Stimulated activated CD8-positive, alpha-beta memory T cell treated with anti-CD3 and anti-CD28 coated beads, Interleukin-4, amount 100 ng/mL, for 1 hour (primary cell): ENCODE data around the gene CPEB4.

Source experiments
- DNase-seq, 2 donors: peaks; one replicate each; pipeline ENCODE4 v3.0.0-alpha.2; 2020; ENCODE audit warnings: low read depth in 2 of 2, low spot score in 1 of 2

CPEB4 gene

DNA sequence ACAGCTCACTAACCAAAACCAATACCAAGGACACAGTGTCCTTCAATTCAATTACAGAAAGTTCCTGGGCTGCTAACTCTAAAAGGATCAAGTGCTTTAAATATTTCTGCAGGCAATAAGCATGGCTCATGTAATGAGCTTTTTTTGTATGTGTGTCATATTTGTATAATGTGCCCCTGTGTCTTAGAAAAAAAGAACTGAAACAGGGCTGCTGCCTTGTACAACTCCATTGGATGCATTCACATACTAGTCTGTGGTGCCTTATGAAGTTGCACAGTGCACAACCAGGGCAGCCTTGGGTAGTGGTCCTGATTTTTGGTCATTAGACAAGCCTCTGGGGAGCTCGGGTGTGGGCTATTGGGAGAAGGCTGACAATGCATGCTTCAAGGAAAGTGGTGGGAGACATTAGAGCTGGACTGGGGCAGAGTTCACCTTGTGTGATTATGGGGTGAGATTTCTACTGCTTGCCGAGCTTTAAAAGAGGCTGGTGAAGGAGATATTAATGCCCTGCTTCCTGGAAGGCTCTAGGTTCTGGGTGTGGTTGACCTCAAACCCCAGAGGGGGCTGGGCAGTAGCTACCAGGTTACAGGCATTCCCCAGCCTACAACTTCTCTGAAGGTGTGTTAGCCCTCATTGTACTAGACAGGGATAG, 3.6 kb upstream of the CPEB4 start:
- DNase-seq = no peak

DNA sequence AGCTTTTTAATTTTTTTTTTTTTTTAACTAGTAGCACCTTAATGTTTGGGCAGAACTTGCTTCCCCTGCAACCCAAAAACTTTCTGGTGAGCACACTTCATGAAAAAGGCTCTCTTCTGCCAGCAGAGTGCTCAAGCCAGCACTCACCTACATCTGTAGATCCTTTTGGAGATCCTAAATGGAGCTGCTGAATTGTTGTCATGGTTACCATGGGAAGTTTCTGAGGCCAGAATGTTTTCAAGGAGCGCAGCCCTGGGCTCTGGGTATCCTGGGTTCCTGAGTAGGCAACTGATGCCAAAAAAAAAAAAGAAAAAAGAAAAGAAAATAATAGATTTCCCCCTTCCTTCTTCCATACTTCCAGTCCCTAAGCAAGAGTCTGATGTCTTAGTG, 3.1 kb upstream of the CPEB4 start:
- no peak for DNase-seq

- no peak for DNase-seq
Measured at GRCh38 chr5:173885475-173886010, 2.6 kb upstream of the CPEB4 start.

DNA sequence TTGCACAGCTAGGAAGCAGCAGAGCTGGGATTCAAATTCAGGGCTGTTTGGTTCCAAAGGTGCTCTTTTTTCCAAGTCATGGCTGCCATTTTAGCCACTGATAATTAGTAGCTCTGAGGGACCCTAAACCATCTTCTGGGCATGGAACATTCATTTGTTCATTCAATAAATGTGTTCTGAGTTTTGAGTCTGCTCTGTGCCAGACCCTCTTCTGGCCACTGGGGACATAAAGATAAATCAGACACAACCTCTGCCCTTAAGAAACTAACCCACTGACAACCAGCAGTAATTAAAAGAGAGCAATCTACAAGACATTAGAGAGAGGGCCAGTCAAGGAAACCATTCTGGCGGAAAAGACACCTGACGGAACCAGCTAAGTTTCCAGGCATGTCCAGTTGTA, 2.0 kb upstream of the CPEB4 start:
- no peak for DNase-seq

GRCh38 chr5:173888473-173889131, 453 bp downstream of the CPEB4 start:
- no peak for DNase-seq

GRCh38 chr5:173890195-173890991, 2.2 kb downstream of the CPEB4 start:
- no peak for DNase-seq

DNA sequence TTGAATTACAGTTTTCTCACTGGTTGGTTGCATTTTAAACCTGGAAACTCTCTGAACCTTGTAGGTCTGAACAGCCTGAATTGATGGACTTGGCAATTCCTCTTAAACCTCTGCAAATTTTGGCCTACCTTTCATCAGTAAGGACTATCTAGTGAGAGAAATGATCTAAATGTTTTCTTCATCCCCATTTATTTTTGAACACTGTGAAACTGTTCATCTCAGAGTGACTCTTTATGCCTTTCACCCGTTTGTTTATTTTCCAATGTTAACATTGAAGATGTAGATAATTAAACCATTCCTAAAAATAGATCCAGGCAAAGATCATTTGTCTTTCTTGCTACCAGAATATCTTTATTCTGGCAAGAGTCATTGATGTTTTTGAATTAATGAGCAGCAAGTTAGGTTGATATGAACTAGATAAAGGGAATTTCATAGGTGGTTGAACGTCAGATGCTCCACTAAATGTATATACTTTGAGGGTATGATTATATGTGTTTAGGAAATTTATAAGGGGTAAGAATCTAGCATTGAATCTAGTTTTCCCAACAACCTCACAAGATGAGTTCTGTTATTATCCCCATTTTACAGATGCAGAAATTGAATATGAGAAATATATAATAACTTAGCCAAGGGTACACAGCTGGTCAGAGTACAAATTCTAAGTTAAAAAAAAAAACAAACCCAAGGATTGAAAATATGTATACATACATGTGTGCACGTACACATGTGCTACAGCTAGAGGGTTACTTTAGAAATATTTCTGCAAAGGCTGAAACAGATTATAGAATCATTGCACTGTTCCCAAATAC, 3.4 kb downstream of the CPEB4 start:
- DNase-seq = no peak

DNA sequence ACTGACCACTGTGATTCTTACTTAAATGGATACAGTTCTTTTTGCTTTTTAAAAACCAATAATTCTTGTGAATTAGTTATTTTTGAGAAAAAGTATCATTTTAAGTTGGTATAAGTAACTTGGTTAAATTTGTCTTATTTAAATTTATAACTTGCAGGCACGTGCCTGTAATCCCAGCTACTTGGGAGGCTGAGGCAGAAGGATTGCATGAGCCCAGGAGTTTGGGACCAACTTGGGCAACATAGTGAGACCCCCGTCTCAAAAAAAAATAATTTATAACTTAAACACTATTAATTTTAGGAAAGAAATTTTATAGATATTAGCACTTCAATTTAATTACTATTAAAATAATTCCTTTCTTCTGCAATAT, 5.0 kb downstream of the CPEB4 start:
- no peak for DNase-seq

DNA sequence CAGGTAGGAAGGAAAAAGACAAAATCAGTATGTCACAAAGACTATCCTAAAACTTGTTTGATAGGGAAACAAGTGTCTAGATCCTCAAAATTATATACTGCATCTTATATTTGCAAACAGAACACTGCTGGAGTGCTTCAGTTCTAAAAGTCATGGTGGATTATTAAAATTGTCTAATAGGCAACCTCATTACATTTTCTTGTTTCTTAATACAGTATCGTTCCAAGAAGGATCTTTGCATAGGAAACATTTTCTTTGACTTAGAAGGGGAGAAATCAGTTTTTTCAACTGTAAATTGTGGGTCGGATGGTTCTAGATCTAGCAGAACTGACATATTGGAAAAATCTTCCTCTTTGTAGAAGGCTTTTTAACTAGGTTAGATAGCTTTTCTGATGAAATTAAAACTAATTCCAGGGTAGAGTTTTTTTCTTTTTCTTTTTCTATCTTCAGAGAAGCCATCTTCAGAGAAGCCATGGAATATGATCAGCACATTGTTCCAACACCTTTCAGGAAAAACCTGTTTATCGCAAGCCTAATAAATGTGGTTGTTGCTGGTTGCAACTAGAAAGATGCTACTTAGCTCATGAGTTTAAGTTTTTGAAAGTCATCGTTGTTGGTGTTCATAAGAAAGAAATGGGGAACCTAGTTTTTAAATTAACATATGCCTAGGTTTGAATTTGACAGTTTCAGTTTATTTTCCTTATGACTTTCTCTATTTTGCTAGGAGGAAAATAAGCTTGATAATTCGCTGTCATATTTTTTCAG, 7.4 kb downstream of the CPEB4 start:
- no peak for DNase-seq

DNA sequence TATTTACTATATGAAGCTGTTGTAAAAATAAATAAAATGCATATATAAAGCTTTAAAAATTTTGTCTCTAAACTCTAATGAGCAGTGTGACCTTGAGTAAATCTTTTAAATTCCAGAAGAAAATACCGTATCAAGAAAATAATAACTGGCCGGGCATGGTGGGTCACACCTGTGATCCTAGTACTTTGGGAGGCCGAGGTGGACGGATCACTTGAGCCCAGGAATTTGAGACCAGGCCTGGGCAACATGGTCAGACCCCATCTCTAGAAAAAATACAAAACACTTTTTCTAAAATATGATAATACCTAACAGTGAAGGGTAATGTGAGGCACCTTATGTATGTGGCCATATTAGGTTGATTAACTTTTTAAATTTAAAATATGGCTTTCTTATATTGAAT, 8.5 kb downstream of the CPEB4 start:
- DNase-seq = no peak

GRCh38 chr5:173901705-173902104, 13.6 kb downstream of the CPEB4 start:
- no peak for DNase-seq

DNA sequence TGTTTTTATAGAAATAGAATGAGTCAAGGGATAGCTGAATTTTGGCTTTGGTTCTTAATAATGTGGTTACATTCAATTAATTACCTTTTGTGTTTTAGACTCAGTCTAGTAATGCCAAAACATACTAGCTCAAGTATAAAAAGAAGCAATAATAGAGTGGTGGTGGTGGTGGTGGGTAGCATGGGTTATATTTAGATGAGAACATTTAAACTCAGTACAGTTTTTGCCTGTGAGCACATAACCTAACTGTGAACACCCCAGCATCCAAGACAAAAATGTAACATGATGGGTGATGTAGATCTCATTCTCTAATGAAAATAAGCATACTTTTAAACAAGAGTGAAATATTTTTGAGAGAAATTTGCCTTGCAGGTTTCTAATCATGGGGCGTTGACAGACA, 14.2 kb downstream of the CPEB4 start:
- no peak for DNase-seq

GRCh38 chr5:173902743-173903142, 14.6 kb downstream of the CPEB4 start:
- no peak for DNase-seq

DNA sequence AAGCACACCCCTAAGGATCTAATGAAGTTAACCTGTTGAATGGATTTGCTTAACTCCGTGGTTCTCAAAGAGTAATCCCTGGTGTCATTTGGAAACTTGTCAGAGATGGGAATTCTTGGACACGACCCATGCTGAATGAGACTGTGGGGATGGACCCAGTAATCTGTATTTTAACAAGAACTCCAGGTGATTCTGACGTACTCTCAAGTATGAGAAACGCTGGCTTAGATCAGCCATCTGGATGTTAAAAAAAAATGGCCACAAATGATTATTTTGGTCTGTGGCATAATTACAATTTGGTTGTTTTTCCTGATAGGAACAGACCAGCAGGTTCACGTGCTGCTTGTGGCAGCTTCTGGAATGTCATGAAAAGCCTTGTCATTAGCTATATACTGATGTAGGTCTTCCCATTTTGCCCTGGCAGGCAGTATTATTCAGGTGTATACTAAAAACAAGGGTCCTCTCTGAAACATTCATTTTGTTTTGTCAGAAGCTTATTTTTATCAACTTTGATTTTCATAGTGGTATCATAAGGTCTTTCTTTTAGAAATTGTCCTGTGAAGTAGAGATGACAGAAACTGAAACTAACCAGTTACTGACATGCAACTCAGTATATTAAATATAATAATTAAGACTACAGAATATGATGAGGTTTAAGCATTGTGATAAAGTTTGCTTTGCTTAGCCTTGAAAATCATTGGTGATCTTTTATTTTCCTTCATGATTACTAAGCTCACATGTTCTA, 15.4 kb downstream of the CPEB4 start:
- no peak for DNase-seq

DNA sequence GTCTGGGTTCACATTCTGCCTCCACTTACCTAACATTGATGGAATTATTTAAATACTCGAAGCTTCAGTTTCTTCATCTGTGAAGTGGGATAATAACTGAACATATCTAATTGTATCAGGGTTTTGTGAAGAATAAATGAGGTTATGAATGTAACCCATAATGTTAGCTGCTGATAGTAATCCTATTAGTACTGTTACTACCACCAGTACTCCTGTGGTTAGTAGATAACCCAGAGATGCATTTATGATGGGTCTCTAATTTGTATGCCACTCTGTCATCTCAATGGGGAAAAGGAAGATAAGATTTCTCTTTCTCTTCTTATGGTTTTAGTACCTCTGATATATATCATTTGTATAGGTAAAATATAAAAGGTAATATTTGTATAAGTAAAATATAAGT, 16.0 kb downstream of the CPEB4 start:
- DNase-seq = no peak

DNA sequence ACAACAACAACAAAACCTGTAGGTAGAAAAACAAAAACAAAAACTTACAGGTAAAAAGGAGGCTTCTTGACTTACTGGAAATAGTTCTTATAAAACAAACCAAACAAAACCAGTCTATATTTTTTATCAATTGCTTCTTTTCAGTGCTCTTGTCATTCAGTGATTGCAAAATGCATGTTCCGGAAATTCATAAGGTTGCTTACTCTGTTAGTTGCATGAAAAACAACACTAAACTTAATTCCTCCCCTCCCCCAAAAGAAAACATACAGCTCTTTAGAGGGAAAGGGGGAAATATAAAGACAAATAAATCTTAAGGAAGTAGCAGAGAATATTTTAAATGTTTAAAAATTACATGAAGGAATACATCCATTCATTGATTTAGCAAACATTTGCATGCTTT, 19.1 kb downstream of the CPEB4 start:
- DNase-seq = no peak

GRCh38 chr5:173907686-173908371, 19.7 kb downstream of the CPEB4 start:
- no peak for DNase-seq

- no peak for DNase-seq
Measured at GRCh38 chr5:173909199-173909598, 21.1 kb downstream of the CPEB4 start.

GRCh38 chr5:173910215-173910614, 22.1 kb downstream of the CPEB4 start:
- DNase-seq = no peak
